ENCODE data around the gene GLYATL1B.
"Not testable (repeated sequence)": the region's sequence is repeated elsewhere in the genome, so short reads cannot be mapped to it uniquely, and the experiment has no call there.

Gene GLYATL1B

DNA sequence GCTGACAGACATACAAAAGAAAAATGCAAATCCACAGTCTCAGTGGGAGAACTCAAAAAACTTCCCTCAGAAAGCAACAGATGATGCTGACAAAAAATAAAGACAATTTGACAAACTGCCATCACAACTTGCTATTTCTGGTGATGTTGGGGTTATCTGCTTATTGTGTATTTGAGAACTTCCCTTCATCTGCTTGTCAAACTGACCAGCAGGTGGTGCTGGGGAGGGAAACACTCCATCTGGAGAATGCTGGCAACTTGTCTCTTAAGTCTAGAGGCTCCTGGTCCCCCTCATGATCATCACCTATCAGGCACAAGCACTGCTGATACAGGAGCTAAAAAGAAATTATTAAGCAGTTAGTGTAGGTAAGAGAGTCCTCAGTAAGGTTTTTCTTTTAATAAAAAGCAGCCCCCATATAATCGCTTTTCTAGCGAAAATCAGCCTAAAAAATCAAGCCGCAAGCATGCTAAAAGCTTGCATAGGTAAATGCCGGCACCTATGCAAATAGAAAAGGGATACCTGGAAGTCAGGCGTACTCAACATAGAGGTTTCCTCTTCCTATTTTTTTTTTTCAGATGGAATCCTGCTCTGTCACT lies 11.1 kb downstream of the GLYATL1B start:
- peak; percentile 66 for DNase-seq

DNA sequence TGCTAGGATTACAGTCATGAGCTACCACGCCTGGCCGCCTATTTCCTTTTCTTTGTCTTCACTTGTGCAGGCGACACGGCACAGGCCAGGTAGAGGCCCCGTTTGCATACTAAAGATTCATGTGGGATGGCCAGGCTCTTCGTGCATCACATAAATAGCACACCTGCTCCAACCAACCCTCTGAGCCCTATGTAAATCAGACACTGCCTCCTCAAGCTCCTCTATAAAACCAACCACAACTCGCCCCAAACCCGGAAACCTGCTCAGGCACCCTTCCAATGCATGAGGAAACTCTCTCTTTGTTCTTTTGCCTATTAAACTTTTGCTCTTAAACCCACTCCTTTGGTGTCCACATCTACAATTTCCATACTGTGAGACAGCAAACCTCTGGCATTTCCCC lies 11.8 kb downstream of the GLYATL1B start:
- not testable (repeated sequence) for DNase-seq

DNA sequence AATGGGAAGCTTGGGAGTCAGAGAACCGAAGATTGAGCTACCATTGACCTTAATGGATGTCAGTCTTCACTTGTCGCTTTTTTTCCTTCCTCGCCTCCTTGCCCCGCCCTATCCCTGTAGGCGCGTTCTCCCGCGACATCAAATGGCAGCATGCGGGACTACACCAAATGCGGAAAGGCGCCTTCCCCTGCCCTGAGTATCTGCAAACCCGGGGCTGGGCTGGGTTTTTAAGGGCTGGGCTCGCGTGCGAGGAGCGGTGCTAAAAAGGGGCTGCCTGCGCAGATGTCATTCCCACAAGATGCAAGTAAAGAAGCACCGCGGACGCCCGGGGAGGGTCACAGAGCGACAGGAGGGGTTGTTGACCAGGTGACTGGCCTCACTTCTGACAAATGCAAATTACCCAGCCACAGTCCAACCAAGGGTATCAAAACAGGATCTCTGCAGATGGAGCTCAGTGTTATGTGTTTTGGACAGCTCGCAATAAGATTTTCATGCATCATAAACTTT lies 16.2 kb downstream of the GLYATL1B start:
- peak; percentile 80 for DNase-seq

DNA sequence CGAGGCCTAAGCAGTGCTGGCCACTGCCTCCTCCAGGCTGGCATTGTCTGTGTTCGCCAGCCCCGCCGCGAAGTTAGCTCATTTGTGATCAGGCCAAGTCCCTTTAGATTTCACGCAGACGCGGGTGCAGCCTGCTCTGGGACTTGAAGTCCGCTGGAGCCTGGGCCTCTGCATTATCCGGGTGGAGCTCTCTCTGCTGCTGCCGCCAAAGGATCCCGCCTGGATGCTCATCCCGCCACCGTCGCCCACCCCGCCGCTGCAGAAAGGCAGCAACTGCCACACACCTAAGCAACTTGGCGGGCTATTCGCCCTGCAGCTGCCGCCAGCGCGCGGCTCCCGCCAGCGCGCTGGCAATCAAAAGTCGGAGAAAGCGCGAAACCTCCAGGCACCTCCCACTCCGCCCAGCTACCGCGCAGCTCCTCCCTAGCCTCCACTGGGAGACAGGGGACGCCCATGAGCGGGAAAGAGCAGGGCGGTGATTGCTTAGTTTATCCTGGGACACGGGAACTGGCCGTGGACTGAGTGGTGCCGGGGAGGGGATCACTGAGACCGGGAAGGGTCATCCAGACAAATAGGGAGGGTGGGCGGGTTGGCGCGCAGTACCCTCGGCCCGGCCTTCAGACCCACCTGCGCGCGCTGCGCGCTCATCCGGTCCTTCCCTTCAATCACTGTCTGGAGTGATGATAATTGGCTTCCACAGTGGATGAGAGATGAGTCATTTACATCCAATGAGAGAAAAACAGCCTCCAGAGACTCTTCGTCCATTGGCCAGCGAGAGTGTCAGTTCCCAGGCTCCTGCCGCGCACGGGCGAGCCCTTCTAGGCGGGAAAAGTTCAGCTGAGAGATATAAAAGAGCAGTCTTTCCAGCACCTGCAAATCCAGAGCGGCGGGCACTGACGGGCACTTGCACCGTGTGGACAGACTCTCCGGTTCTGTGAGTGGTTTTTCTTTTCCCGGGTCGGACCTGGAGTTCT lies 20.5 kb downstream of the GLYATL1B start, which contains the start of gene FAM111B:
TSS of gene FAM111B (plus strand) at position 875 of the 974 bp plus-strand sequence. CDS start 2,389 bp downstream, outside the sequence.
- DNase-seq = peak; percentile 82

DNA sequence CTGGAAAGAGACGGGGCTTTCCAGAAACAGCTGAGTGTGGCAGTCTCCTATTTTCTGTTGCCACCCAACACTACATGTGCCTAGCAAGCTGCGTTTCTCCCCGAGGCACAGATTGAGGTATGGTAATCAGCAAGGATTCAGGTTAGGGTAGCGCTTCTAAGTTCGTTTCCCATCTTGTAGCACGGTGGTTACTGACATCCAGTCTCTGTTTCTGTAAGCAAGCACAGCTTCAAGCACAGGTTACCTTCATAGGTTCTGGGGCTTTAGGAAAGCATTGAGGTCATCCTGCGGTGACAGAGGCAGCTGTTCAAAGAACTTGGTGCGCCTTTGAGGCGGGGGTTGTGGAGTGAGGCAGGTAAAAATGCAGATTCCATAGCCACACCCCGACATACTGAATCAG lies 21.6 kb downstream of the GLYATL1B start:
- DNase-seq = not testable (repeated sequence)

DNA sequence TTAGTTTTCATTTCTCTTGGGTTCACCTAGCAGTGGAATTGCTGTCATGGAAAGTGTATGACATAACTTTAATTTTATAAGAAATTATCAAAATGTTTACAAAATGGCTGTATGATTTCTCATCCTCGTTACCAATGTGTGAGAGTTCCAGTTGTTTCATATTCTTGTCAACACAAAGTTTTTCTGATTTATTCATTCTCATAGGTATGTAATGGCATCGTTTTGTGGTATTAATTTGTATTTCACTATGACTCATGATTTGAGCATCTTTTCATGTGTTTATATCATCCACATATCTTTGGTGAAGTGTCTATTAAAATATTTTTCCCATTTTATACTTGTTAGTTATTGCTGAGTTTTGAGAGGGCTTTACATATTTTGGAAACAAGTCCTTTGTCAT lies 26.4 kb downstream of the GLYATL1B start:
- no peak for DNase-seq

DNA sequence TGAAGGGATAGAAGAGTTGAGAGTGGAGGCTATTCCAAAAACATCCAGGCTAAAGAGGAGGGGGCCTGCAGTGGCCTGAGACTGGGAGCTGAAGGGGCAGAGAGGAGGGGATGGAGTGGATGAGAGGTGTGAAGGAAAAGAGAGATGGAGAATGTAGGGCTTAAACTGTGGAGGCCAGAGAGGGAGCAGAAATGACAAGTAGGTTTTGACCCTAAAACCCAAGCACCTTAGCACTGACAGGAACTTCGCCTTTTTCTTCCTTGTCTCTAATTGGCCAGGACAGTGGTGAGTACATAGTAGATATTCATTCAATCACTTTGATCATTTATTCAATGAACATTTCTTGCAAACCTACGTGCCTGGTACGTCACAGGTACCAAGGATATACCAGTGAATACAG lies 28.2 kb downstream of the GLYATL1B start:
- DNase-seq = no peak

DNA sequence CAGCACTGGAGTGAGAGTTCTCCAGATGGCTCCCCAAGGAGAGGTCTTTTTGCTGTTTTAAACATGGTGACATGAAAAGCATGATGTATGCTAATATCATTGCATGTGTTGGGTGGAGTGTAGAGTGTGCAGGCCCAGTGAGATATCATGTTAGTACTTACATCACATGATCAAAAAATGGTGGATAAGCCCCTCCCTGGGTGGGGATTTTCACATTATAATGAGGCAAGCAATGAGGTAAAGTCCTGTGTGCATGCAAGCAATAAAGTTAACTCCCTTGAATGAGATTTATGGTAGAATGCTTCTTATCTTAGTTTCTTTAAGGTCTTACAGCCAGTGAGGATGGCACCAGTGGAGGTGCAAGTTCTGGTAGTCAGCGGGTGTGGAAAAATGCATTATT lies 29.4 kb downstream of the GLYATL1B start:
- DNase-seq = no peak

DNA sequence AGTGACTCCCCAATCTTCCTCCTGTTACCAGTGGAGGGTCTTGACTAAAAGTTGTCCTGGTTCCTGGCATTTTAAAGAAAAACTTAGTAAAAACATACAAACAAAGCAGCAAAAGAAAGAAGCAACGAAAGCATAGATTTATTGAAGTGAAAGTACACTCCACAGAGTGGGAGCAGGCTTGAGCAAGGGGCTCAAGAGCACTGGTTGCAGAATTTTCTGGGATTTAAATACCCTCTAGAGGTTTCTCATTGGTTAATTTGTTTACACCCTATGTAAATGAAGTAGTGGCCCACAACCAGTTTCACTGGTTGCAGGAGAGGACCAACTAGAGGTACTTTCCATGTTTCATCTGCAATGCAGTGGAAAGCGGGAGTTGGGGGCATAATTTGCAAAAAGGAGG lies 31.7 kb downstream of the GLYATL1B start:
- no peak for DNase-seq

DNA sequence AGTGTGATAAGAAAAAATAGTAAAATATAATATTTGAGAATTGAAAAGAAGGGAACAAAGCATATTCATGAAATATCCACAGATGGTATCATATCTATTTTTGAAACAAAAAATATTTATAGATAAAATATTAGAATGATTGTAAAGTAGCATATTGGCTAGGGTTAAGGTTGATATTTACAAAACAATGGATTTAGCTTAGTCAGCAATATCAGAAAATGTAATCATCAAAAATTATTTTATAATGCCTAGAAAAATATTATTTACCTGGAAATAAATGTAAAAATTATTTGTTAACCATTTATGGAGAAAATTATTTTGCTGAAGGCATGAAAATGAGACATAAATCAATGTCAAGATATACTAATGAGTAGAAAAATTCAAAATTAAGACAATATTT lies 33.7 kb downstream of the GLYATL1B start:
- DNase-seq = no peak

DNA sequence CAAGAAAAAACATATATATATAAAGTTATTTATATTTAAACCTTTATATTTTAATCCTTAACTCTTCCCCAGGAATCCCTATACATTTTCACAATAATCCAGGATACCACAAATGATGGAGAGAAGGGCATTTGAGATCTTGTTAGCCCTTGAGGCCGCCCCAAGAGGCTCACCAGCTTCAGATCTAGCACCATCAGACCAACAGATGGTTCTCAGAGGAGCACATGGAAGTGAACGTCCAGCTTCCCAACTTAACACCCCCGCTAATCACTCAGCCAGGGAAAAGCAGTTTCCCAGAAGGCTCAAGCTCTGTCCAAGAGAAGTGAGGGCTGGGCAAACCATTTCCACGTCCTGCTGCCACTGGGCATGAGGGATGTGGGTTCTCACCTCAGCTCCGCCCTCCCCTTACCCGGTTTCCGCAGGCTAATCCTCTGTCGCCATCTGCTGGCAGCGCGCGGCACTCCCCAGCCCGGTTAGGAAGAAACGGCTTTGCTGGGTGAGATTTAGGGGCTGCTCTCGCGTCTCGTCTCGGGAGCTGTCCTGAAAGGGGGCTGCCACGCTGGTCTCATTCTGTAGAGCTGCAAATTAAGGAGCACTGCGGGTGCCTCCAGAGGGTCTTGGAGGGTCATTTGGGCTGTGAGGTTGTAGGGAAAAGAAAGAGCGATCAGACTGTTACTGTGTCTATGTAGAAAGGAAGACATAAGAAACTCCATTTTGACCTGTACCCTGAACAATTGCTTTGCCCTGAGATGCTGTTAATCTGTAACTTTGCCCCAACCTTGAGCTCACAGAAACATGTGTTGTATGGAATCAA lies 49.7 kb downstream of the GLYATL1B start:
- DNase-seq = peak; percentile 96

DNA sequence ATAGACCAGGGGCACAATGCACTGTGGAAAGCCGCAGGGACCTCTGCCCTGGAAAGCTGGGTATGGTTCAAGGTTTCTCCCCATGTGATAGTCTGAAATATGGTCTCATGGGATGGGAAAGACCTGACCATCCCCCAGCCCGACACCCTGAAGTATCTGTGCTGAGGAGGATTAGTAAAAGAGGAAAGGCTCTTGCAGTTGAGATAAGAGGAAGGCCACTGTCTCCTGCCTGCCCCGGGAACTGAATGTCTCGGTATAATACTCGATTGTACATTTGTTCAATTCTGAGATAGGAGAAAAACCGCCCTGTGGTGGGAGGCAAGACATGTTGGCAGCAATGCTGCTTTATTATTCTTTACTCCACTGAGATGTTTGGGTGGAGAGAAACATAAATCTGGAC lies 50.4 kb downstream of the GLYATL1B start:
- not testable (repeated sequence) for DNase-seq

DNA sequence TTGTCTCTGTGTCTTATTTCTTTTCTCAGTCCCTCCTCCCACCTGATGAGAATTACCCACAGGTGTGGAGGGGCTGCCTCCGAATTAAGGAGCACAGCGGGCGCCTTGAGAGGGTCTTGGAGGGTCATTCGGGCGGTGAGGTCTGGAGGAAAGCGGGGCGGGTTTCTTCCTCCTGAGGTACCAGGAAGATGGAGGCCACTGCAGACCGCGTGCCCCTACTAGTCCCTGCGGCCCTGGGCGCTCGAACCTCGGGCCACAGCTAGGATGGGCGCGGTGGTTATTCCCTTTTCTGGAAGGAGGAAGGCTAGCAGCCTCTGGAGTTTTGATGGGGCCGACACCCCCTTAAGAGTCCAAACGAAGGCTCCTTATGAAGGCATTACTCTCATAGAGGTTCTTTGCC lies 51.1 kb downstream of the GLYATL1B start:
- no peak for DNase-seq

DNA sequence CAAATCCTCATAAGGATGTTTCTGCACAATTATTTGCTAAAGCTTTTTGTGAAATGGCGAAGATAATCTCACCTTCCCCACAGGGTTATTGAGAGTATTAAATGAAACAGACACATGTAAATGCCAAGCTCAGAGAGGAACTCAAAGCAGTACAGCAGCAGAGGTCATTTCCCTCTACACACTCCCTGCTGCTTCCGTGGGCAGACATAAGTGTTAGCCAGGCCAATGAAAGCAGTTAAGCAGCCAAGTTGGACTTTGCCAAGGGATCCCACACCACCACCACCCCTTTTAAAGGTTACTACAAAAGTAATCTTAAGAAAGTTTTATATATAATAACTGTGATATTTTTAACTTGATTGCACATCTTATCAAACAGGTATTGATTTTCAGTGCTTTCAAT lies 52.5 kb downstream of the GLYATL1B start:
- DNase-seq = no peak

DNA sequence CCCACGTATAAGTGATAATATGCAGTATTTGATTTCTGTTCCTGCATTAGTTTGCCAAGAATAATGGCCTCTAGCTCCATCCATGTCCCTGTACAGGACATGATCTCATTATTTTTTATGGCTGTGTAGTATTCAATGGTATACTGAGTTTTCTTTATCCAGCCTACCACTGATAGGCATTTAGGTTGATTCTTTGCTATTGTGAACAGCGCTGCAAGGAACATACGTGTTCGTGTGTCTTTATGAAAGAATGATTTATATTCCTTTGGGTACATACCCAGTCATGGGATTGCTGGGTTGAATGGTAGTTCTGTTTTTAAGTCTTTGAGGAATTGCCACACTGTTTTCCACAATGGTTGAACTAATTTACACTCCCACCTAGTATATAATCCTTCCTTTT lies 55.1 kb downstream of the GLYATL1B start:
- DNase-seq = no peak

DNA sequence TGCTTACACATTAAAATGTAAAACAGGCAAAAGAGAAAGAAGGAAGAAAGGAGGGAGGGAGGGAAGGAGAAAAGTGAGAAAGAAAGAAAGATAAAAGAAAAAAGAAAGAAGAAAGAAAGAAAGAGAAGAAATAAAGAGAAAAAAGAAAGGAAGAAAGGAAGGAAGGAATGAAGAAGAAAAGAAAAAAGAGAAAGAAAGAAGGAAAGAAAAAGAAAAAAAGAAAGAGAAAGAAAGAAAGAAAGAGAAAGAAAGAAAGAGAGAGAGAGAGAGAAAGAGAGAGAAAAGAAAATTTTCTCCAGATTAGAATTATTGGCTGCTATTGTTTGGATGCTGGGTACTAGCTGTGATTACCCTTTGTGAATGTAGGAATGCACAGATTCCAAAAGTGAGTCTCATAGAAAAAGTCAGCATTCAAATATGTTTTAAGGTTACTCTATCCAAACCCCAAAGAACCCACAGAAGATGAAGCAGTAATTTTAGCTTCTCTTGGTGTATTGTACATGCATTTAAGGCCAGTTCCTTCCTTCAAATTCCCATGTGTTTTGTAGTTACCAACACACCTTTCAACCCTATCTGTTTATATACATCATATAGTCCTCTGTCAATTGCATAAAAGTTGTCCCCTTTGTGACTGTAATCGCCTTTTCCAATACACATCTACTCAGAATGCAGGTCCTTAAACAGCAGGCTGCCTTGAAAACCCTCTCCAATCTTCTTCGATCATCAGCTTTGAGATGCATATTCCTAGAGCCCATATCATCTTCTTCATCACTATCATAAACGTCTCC lies 55.8 kb downstream of the GLYATL1B start:
- DNase-seq = no peak

DNA sequence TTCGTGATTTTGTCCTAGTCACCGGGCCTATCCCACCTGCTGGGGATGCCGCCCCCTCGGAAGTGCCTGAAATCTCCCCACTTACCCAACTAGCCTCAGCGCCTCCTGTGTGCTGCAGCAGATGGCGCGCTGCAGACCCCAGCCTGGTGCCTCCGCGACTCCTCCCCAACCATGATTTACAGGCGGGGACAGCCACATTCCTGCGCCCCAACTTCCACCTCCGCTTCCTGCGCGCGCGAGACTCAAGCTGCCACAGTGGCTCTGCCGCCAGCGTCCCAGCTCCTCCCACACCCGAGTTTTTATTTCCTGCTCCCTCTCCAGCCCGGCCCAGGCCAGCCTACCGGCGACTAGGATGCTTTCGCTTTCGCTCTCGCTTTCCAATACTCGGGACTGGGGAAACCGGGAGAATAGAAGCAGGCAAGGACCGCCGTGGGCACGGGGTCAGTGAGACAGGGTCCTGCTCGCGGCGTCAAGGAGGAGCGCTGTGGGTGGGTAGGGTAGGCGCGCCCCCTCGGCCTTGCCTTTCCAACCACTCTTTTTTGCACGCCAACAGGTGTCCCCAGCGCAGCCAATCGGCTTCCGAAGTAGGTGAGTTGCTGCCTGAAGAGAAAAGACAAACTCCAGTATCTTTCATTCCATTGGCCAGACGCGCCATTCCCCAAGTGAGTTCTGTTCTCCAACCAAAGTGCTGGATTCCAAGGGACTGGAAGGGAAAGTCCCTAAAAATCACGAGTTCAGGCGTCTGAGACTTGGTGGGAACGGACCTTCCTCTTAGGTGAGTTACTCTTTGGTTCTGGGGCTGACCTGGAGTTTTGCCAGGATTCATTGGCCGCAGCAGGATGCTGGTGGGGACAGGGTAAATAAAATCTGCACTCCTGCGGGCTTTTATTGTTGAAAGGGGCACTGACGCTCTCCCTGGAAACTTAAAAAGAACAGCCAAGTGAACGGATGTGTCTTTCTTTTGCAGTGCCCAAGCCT lies 56.7 kb downstream of the GLYATL1B start, which contains the start of gene FAM111A:
TSS of gene FAM111A (plus strand) at position 327 of the 978 bp plus-strand sequence. CDS start 6,017 bp downstream, outside the sequence.
- peak; percentile 87 for DNase-seq

DNA sequence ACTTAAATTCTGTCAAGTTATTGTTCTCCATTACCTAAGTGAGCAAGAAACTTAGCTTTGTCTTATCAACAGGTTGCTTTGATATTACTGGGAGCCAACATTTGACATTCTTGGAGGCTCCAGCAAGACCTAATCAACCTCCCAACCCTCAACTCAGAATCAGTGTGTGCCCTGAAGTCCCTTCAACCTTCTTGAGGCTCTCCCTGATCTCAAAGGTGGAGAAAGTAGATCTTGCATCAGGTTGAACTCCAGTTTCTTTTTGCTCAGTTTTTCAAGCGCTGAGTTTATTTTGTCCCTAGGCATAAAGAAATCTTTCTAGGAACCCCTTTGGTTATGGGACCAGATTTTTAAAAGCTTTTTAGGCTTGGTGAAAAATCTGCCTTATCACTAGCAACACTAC lies 58.0 kb downstream of the GLYATL1B start:
- DNase-seq = no peak
